Fibroblast of skin of right quadriceps (primary cell): ENCODE results near the gene DISP3.
A peak's percentile ranks its signal among the peaks of the same experiment; 100 is the strongest.

Experiments used
- DNase-seq: peaks from one replicate; pipeline ENCODE4 v3.0.0-alpha.2; 2013

Gene DISP3

GRCh38 chr1:11462224-11462923 is 16.6 kb upstream of the DISP3 start:
- no peak for DNase-seq

DNA sequence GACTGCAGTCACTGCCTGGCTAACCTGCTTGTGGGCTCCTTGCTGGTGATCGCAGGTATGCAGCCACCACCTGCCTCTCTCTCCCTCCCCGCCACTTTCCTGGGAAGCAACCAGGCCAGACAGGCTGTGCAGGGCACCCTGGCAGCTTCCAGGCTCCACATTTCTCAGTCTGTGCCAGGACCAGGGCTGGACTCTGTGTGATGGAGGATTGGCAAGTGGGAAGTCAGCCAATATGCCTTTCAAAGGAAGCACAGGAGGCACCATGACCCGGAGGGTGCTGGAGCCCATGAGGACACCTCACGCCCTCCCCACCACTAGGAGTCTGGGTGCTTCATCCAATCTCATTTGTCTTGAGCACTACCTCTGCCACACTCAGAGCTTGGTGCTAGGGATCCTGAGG is 15.8 kb upstream of the DISP3 start:
- DNase-seq = no peak

DNA sequence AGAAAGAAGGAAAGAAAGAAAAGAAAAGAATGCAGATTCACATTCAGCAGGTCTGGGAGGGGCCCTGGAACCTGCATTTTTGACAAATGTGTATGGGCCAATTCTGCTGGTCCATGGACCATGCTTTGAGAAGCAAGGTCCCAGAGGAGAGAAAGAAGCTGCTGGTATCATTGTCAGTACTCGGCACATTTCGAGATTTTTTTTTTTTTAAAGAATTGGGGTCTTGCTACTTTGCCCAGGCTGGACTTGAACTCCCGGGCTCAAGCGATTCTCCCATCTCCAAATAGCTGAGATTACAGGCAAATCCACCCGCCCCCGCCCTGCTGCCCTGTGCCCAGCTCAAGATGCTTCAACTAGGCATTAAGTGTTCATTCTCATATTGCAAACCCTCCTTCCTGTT is 13.6 kb upstream of the DISP3 start:
- no peak for DNase-seq

DNA sequence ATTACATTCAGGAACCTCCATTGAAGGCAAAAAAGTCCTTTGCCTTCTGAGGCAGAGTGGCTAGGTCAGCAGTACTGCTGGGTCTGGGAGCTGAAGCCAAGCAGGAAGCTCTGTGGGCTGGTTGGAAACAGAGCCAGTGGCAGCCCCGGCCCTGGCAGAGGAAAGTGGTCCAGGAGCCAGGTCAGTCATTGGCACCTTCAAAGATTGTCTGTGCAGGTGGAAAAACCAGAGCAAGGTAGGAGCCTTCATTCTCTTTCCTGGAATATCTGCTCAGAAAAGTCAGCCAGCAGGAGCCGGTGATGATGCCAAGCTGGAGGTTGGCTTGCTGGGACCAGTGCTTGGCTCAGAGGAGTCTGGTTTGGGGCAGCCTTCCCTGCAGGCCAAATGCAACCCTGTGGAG is 12.5 kb upstream of the DISP3 start:
- no peak for DNase-seq

- DNase-seq = no peak
Observed at GRCh38 chr1:11468878-11469277, 10.1 kb upstream of the DISP3 start.

DNA sequence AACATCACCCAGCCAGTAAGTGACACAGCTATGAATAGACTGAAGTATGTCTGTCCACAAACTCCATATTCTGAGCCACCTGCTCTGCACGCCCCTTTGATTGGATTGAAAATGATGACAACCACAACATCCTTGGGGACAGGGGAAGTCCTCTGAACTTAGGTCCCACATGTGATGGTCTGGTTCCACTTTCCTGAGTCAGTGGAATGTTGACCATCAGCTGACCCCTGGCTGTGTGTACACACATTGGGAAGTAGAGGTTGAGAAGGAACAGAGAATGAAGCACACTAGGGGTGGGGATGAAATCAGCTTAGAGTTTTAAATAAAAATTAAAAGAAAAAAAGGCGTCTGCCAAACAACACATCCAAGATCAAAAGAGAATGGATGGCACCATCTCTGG is 8.0 kb upstream of the DISP3 start:
- DNase-seq = no peak

DNA sequence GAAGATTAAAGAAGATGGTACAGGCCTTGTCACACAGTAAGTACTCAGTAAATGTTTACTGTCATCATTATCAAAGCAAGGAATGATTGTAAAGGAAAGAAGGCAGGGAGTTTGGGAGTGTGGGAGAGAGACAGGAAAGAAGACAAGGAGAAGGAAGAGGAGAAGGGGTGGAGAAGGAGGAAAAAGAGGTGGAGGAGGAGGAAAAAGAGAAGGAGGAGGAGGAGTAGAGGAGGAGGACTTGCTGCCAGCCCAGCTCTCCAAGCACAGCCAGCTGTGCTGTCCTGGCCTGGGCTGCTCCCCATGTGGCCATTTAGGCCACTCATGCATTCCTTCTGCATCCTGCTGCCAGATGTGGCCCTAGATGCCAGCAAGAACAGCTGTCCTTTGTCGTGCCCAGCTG is 7.5 kb upstream of the DISP3 start:
- DNase-seq = no peak

DNA sequence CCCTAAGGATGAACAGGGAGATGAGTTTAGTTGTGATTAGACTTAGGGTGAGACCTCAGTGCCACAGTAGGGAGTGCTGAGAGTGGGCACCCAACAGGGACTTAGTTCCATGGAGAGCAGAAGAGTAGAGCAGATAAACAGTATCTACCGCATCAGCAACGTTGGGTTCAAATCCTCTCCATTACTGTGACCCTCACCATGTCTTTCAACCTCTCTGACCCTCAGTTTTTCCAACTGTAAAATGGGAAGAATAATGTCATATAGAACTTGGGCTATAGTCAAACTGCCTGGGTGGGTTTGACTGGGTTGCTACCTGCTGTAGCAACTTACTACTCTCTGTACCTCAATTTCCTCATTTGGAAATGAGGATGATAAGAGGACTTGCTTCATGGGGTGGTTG is 6.7 kb upstream of the DISP3 start:
- DNase-seq = no peak

GRCh38 chr1:11472741-11473140 is 6.2 kb upstream of the DISP3 start:
- no peak for DNase-seq

DNA sequence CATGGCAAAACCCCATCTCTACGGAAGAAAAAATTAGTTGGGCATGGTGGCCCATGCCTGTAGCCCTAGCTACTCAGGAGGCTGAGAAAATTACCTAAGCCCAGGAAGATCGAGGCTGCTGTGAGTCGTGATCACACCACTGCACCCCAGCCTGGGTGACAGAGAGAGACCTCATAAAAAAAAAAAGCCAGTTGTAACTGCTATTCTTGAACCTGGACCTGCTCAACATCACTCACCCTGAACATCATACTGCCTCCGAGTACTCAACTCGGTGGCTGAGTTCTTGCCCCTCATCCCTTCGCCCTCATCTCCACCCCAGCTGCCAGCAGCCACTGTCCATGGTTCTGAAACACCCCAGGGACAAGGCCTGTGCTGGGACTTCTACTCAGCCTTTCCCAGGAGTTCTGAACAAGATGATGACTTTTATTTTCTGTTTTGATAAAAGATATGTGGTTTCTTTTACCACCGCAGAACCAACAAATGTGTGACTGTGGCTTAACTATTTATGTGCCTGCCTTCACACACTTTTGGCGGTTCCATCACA is 5.4 kb upstream of the DISP3 start:
- peak; percentile 9 for DNase-seq

- no peak for DNase-seq
Observed at GRCh38 chr1:11474826-11475225, 4.1 kb upstream of the DISP3 start.

GRCh38 chr1:11475748-11476147 is 3.2 kb upstream of the DISP3 start:
- DNase-seq = no peak

DNA sequence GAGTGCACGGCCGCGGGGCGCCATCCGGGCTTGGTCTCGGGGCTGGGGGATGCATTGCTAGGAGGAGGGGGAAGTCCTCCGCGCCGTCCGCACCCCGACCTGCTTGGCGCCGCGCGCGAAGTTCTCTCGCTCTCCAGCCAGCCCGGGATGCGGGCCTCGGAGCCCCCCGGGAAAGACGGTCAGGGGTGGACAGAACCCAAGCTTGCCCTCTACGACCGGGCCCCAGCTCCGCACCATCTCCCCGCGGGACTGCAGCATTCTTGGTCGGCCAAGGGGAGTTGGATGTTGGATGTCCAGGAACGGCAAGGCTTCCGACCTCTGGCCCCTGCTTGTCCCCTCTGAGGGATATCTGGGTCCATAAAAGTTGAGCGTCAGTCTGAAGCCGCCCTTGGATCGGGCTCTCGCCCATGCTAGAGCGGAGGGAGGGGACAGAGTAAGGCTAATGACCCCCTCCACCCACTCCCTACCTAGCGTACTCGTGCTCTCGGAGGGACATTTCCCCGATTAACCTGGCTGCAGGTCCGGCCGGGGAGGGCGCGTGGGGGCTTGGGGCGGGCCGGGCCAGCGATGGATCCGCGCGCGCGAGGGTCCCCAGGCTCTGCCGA is 522 bp downstream of the DISP3 start:
- no peak for DNase-seq

- no peak for DNase-seq
Observed at GRCh38 chr1:11481019-11481418, 2.1 kb downstream of the DISP3 start.

DNA sequence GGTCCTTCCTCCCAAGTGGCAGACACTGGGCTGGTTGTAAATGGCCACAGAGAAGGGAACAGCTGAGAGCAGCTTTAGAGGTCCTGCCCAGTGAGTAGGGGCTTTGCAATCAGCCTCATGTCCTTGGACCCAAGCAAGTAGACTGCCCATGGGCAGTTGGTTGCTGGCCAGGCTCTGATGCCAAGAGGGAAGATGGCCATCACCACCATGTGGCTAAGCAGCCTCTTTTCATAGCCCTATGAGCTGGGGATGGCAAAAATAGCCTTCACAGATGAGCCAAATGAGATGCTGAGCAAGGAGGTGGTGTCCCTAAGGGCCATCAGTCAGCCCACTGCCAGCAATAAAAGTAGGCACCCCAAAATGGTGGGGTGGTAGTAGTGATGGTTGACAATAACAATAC is 3.2 kb downstream of the DISP3 start:
- no peak for DNase-seq

GRCh38 chr1:11482701-11483479 is 3.9 kb downstream of the DISP3 start:
- DNase-seq = no peak

GRCh38 chr1:11483581-11484320 is 4.8 kb downstream of the DISP3 start:
- DNase-seq = no peak

- no peak for DNase-seq
Observed at GRCh38 chr1:11484321-11484655, 5.3 kb downstream of the DISP3 start.

- no peak for DNase-seq
Observed at GRCh38 chr1:11485191-11485590, 6.2 kb downstream of the DISP3 start.

GRCh38 chr1:11486231-11487009 is 7.5 kb downstream of the DISP3 start:
- DNase-seq = no peak

GRCh38 chr1:11487196-11487751 is 8.3 kb downstream of the DISP3 start:
- no peak for DNase-seq

- no peak for DNase-seq
Observed at GRCh38 chr1:11488201-11488770, 9.3 kb downstream of the DISP3 start.
